ENCODE data around the gene DUSP6.
"Not testable (repeated sequence)": the region's sequence is repeated elsewhere in the genome, so short reads cannot be mapped to it uniquely, and the experiment has no call there.

Gene DUSP6

GRCh38 chr12:89340861-89341260, 11.4 kb downstream of the DUSP6 start:
- H3K27me3 Mint-ChIP-seq, result peaks cover 0 to 6% of the 10 kb centered on the region in 2 donors
- H3K4me3 Mint-ChIP-seq, result no peak overlapping the region
- H3K9me3 Mint-ChIP-seq, result no peaks in the 10 kb centered on the region
- DNase-seq, result no peak
- no peak overlapping the region for H3K27ac Mint-ChIP-seq
- H3K36me3 Mint-ChIP-seq, result peaks cover 0 to 3% of the 10 kb centered on the region in 2 donors
- ATAC-seq (replicated peaks), result no peak
- peaks cover 16 to 36% of the 10 kb centered on the region in 2 donors for H3K4me1 Mint-ChIP-seq

GRCh38 chr12:89339526-89339925, 12.8 kb downstream of the DUSP6 start:
- no peaks in the 10 kb centered on the region for H3K9me3 Mint-ChIP-seq
- no peak overlapping the region for H3K27ac Mint-ChIP-seq
- H3K27me3 Mint-ChIP-seq, result peaks cover 0 to 6% of the 10 kb centered on the region in 2 donors
- ATAC-seq (replicated peaks) (no peak), DNase-seq (no peak)
- no peak overlapping the region for H3K4me3 Mint-ChIP-seq
- H3K36me3 Mint-ChIP-seq, result peaks cover 0 to 3% of the 10 kb centered on the region in 2 donors
- H3K4me1 Mint-ChIP-seq, result peaks cover 8 to 28% of the 10 kb centered on the region in 2 donors

GRCh38 chr12:89337136-89337535, 15.2 kb downstream of the DUSP6 start:
- H3K4me1 Mint-ChIP-seq, result peaks cover 8 to 29% of the 10 kb centered on the region in 2 donors
- not testable (repeated sequence) for H3K4me3 Mint-ChIP-seq; ATAC-seq (replicated peaks); H3K27me3 Mint-ChIP-seq; H3K36me3 Mint-ChIP-seq; H3K27ac Mint-ChIP-seq; DNase-seq; H3K9me3 Mint-ChIP-seq

DNA sequence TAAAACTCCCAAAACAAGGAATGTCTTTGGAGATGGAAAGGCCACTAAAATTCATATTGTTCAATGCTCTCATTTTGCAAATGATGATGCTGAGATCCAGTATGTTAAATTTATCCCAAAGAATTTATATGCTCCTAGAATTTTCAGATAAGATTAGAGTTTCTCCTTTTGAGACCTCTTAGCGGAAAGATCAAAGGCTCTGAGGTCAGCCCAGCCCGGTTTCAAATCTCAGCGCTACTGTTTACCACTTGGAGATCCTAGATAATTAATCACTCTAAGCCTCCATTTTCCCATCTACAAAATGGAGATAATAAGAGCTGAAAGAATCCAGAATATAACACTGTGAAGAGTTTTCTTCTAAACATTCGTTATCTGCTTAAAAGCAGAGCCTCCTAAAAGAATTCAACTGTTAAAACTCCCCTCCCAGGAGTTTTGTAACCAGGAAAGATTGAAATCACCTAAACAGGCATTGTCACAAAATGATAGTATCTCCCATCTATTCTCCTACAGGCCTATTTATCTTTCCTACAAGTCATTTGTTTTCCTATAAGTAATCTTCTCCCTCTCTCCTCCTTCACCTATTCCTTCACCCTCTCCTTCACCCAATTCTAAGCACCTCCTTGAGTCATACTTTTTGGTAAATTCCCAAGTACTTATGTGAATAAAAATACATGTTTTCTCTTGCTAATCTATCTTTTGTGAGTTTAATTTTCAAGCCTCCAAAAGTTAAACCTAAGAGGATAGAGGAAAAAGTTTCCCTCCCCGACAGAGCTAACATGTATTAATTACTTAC, 16.7 kb downstream of the DUSP6 start:
- Mint-ChIP-seq H3K36me3 (peaks cover 0 to under 1% of the 10 kb centered on the region in 2 donors), H3K9me3 (peaks cover 0 to 4% of the 10 kb centered on the region in 2 donors), H3K4me3 (no peak overlapping the region), H3K27ac (no peak overlapping the region), H3K27me3 (no peaks in the 10 kb centered on the region), H3K4me1 (peaks cover 8 to 29% of the 10 kb centered on the region in 2 donors)
- no peak for DNase-seq
- no peak for ATAC-seq (replicated peaks)

DNA sequence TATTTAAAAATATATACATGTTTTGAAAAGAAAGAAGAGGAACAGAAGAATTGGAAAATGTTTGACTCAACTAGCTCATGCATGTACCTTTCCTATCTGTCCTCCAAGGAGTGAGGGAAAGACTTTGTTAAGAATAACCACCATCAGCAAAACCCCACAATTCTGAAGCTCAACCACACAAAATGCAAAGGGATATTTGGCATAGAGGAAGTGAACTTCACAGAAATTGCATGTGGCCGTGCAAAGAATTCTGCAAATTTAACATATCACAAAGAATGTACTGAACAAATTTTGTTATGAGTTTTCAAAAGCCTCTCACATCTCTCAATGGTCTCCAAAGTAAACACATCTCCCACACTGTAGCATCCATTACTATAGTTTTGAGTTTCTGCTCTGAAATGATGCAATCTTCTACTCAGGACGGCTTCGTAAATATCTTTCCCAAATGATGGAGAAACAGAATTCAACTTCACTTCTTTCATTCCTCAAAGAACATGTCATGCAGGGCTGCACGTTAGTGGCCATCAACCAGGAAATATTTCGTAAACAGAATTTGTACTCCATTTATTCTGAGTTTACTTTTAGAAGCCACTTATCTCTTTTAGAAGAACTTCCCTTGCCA, 17.6 kb downstream of the DUSP6 start:
- DNase-seq (no peak), ATAC-seq (replicated peaks) (no peak)
- Mint-ChIP-seq H3K36me3 (peaks cover 0 to 3% of the 10 kb centered on the region in 2 donors), H3K27ac (no peak overlapping the region), H3K27me3 (no peaks in the 10 kb centered on the region), H3K4me3 (no peak overlapping the region), H3K9me3 (peaks cover 0 to 6% of the 10 kb centered on the region in 2 donors), H3K4me1 (peaks cover 8 to 28% of the 10 kb centered on the region in 2 donors)

DNA sequence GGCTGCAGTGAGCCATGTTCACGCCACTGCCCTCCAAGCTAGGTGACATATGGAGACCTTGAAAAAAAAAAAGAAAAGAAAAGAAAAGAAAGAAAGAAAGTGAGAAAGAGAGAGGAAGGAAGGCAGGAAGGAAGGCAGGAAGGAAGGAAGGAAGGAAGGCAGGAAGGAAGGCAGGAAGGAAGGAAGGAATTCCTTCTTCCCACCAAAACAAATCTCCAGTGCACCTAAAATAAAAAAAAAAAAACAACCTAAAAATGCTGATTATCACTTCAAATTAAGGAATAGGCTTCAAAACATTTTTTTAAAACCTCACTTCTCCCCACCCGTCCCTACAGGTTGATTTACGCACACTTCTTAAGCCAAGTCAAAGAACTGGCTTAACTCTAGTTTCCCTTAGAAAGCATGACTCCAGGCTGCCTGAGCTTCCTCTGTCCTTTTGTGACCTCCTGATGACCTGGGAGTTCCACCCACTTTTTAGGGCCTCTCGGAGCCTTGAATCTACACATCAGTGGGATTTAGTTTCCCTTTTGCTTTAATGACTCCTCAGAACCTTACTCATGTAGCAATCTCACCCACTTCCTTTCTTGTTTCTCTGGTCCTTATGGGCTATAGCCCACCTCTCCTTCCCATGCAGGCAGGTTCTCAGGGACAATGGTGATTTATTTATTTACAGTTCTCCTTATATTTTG, 18.6 kb downstream of the DUSP6 start:
- ATAC-seq (replicated peaks) (peak; percentile 86 to 94), DNase-seq (no peak)
- H3K36me3 Mint-ChIP-seq, result peaks cover 0 to 3% of the 10 kb centered on the region in 2 donors
- H3K4me1 Mint-ChIP-seq, result peaks cover 8 to 25% of the 10 kb centered on the region in 2 donors
- H3K27me3 Mint-ChIP-seq, result peaks cover 0 to under 1% of the 10 kb centered on the region in 2 donors
- H3K27ac Mint-ChIP-seq, result peak overlapping the region; percentile 52
- peak overlapping the region; percentile 63 to 73 for H3K4me3 Mint-ChIP-seq
- peaks cover 0 to 6% of the 10 kb centered on the region in 2 donors for H3K9me3 Mint-ChIP-seq

DNA sequence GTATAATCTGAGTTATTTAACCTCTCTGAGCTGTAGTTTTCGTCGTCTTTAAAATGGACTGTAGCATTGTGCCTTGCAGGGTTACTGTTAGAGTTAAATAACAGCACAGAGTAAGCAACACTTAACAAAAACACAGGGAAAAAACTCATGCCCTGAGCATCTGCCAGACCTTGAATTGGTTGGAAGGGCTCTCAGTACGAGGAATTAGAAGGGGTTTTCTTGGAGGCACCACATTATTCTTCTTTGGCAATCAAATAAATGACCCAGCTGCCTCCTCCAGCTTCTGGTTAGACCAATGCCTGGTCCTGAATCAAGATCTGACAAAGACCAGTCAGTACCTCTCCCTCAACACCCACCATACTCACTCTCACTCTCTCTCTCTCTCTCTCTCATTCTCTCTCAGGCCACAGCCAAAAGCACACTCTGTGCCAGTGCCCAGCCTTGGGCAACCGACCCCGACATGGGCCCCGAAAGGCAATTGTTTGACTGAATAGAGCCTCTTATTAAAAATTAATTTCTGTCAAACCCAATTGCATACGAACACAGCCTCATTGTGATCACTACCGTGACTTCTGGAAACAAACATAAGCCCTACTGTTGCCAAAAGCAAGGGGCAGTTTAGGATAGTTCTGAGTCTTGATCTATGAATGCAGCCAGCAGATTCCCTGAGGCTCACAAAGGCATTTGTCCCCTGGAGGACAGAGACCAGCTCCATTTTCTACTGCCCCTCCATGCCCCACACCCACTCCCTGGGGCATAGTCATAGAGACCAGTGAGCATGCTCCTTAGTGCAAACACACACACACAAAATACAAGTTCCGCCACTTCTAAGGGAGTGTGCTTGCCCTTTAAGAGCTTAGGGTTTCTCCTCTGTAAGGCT, 23.9 kb downstream of the DUSP6 start:
- H3K27ac Mint-ChIP-seq, result no peak overlapping the region
- H3K36me3 Mint-ChIP-seq, result peaks cover 0 to 3% of the 10 kb centered on the region in 2 donors
- peaks cover 10 to 24% of the 10 kb centered on the region in 2 donors for H3K4me1 Mint-ChIP-seq
- DNase-seq, result no peak
- H3K9me3 Mint-ChIP-seq, result peaks cover 0 to 6% of the 10 kb centered on the region in 2 donors
- H3K4me3 Mint-ChIP-seq, result no peak overlapping the region
- no peak for ATAC-seq (replicated peaks)
- peaks cover 0 to 4% of the 10 kb centered on the region in 2 donors for H3K27me3 Mint-ChIP-seq

DNA sequence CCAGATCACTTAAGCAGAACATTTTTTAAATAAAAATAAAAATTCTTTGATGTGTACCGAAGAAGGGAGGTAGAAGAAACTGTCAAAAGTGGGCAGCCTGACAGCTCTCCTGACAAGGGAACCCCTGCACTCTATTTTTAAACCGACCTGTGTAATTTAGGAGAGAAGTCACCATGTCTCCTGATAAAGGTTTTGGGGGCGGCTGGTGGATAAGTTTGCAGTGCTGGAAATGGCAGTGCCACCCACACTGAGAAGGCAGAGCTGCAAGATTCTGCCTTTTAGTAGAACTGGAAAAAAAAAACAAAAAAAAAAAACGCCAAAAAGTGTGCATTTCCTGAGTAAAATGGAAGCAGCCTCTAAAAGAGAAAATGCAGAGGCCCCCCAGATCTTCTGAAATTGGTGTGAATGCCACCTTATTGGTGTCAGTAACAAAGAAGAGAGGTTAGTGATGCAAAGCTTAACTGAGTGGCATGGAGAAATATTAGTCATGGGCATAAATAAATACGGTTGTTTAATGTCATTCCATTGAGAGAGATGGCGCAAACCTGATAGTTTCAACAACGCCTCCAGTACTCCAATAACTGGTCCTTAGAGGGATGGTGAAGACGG, 24.7 kb downstream of the DUSP6 start:
- no peak overlapping the region for H3K4me3 Mint-ChIP-seq
- H3K4me1 Mint-ChIP-seq, result peaks cover 8 to 19% of the 10 kb centered on the region in 2 donors
- ATAC-seq (replicated peaks), result no peak
- no peak overlapping the region for H3K27ac Mint-ChIP-seq
- peaks cover 0 to 6% of the 10 kb centered on the region in 2 donors for H3K9me3 Mint-ChIP-seq
- no peak for DNase-seq
- H3K27me3 Mint-ChIP-seq, result peaks cover 0 to 4% of the 10 kb centered on the region in 2 donors
- H3K36me3 Mint-ChIP-seq, result peaks cover 0 to 3% of the 10 kb centered on the region in 2 donors

DNA sequence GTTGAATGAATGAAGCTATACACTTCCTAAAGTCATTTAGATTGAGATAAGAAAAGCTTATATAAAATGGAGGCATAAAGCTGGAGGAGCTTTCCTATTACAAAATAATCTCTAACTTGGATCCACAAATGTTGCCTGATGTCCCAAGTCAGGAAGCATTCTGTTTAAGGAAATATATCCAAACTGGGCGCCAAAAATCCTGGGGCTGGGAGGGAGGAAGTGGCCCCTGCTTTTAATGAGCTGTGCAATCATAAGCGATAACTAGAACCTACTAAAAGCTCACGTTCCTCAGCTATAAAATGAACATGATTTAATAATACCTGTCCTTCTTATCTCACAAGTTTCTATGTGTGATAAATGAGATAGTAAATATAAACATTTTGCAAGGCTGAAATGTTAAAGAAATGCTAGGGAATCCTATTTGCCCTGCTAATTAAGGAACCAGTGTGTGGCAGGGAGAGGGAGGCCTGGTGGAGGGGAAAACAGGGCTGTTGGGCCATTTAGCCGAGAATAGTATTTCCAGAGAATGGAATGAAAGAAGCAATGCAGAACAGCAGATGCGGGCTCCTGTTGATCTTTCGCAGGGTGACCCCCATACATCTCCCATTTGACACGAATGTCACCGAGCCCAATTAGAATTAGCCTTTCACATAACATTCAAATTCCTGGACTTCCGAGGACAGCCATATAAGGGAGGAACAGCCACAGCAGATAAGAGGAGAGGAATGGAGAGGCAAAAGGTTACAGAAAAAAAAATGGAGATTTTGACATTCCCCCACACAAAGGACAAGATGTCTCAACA, 25.9 kb downstream of the DUSP6 start:
- peaks cover 0 to 4% of the 10 kb centered on the region in 2 donors for H3K9me3 Mint-ChIP-seq
- no peak overlapping the region for H3K27ac Mint-ChIP-seq
- DNase-seq, result no peak
- H3K36me3 Mint-ChIP-seq, result peaks cover 0 to 3% of the 10 kb centered on the region in 2 donors
- peaks cover 8 to 19% of the 10 kb centered on the region in 2 donors for H3K4me1 Mint-ChIP-seq
- ATAC-seq (replicated peaks), result no peak
- no peak overlapping the region for H3K4me3 Mint-ChIP-seq
- H3K27me3 Mint-ChIP-seq, result peaks cover 0 to 4% of the 10 kb centered on the region in 2 donors

- peaks cover 9 to 19% of the 10 kb centered on the region in 2 donors for H3K4me1 Mint-ChIP-seq
- ATAC-seq (replicated peaks), result no peak
- H3K27ac Mint-ChIP-seq, result no peak overlapping the region
- DNase-seq, result no peak
- peaks cover 0 to under 1% of the 10 kb centered on the region in 2 donors for H3K9me3 Mint-ChIP-seq
- H3K4me3 Mint-ChIP-seq, result no peak overlapping the region
- peaks cover 0 to under 1% of the 10 kb centered on the region in 2 donors for H3K36me3 Mint-ChIP-seq
- H3K27me3 Mint-ChIP-seq, result peaks cover 0 to 4% of the 10 kb centered on the region in 2 donors
Measured at GRCh38 chr12:89325495-89325894, 26.8 kb downstream of the DUSP6 start.

DNA sequence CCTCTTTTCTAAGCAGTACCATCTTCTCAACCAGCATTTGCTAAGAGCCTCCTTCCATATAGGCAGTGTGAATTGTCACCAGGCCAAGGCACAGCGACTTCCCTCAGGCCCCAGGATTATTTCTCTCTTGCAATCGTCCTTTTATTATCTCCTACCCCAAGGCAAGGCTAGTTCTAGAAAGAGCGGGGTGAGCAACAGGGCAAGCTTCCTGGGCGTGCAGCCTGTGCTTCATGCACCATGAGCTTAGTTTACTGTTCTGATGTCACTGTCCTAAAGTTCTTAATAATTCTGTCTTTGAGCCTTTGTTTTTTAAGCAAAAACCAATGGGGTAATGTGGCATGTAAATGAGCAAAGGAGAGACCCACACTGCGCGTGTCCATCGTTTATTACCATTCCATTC, 27.9 kb downstream of the DUSP6 start:
- ATAC-seq (replicated peaks), result no peak
- Mint-ChIP-seq H3K27ac (no peak overlapping the region), H3K27me3 (peaks cover 0 to 4% of the 10 kb centered on the region in 2 donors), H3K4me3 (no peak overlapping the region), H3K9me3 (no peaks in the 10 kb centered on the region), H3K4me1 (peaks cover 13 to 19% of the 10 kb centered on the region in 2 donors), H3K36me3 (no peaks in the 10 kb centered on the region)
- no peak for DNase-seq

DNA sequence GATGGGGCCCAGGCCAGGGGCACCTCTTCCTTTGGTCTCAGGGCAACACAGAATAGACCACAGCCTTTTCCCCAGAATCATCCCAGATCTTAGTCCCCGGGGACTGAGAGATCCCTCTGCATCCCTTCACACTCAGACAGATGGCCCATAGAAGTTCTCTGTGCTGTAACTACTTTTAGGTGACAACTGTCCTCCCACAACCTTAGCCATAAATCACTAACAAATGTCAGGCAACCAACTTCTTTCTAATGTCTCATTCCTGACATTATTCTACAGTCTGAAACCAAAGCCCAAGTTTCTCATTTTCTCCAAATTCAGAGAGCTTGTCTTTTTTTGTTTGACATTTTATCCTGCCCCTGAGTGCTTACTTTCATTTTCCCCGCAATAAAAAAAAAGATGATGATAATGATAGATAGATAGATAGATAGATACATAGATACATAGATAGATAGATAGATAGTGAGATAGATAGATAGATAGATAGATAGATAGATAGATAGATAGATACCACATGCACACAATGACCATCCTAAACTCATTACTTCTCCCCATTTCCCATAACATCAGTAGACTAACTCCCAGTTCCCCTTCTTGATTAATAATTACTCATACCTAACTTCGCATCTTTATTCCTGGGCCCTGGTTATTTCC, 28.6 kb downstream of the DUSP6 start:
- peaks cover 15 to 19% of the 10 kb centered on the region in 2 donors for H3K4me1 Mint-ChIP-seq
- no peak overlapping the region for H3K27ac Mint-ChIP-seq
- H3K9me3 Mint-ChIP-seq, result no peaks in the 10 kb centered on the region
- H3K4me3 Mint-ChIP-seq, result no peak overlapping the region
- H3K27me3 Mint-ChIP-seq, result peaks cover 0 to 4% of the 10 kb centered on the region in 2 donors
- DNase-seq (no peak), ATAC-seq (replicated peaks) (no peak)
- no peaks in the 10 kb centered on the region for H3K36me3 Mint-ChIP-seq

Measured in stimulated activated naive B cell treated with anti-CD40 and anti-IgM and Interleukin-4, amounts not matched to agents 10 μg/mL and 1 μg/mL and 100 μg/mL, for 72 hours (primary cell).